ENCODE results near the gene RAD51B. TPM values are rescaled to one million over a fixed set of nuclear protein-coding genes. Genes with fewer than 3 reads are reported as not detected.

The RAD51B gene
- total RNA-seq, 4 donors from 2014 or later: 8.9 to 30.3 (median 10.4) TPM

GRCh38 chr14:68103853-68104252 is 284.3 kb downstream of the RAD51B start:
- no peak for ATAC-seq (ENCODE audit: low FRiP score)
- no peak for TF ChIP-seq CTCF (IDR thresholded peaks at IDR 0.05)
- DNase-seq (ENCODE audit: low spot score): no peak

- DNase-seq (ENCODE audit: low spot score): no peak
- no peak for ATAC-seq (ENCODE audit: low FRiP score)
- no peak for TF ChIP-seq CTCF (IDR thresholded peaks at IDR 0.05)
Measured at GRCh38 chr14:68104518-68104917, 284.9 kb downstream of the RAD51B start.

- TF ChIP-seq CTCF (IDR thresholded peaks at IDR 0.05): no peak
- ATAC-seq (ENCODE audit: low FRiP score) (no peak), DNase-seq (ENCODE audit: low spot score) (no peak)
Measured at GRCh38 chr14:68105816-68106215, 286.2 kb downstream of the RAD51B start.

GRCh38 chr14:68106456-68106855 is 286.9 kb downstream of the RAD51B start:
- no peak for DNase-seq (ENCODE audit: low spot score)
- ATAC-seq (ENCODE audit: low FRiP score): no peak
- no peak for TF ChIP-seq CTCF (IDR thresholded peaks at IDR 0.05)

GRCh38 chr14:68106905-68107304 is 287.3 kb downstream of the RAD51B start:
- ATAC-seq (ENCODE audit: low FRiP score): no peak
- no peak for TF ChIP-seq CTCF (IDR thresholded peaks at IDR 0.05)
- no peak for DNase-seq (ENCODE audit: low spot score)

GRCh38 chr14:68109132-68109900 is 289.7 kb downstream of the RAD51B start:
- DNase-seq (ENCODE audit: low spot score) (no peak), ATAC-seq (ENCODE audit: low FRiP score) (no peak)
- no peak for TF ChIP-seq CTCF (IDR thresholded peaks at IDR 0.05)

All from omental fat pad (tissue), 4 donors.